ENCODE results near the gene GLRX3.

The GLRX3 gene

DNA sequence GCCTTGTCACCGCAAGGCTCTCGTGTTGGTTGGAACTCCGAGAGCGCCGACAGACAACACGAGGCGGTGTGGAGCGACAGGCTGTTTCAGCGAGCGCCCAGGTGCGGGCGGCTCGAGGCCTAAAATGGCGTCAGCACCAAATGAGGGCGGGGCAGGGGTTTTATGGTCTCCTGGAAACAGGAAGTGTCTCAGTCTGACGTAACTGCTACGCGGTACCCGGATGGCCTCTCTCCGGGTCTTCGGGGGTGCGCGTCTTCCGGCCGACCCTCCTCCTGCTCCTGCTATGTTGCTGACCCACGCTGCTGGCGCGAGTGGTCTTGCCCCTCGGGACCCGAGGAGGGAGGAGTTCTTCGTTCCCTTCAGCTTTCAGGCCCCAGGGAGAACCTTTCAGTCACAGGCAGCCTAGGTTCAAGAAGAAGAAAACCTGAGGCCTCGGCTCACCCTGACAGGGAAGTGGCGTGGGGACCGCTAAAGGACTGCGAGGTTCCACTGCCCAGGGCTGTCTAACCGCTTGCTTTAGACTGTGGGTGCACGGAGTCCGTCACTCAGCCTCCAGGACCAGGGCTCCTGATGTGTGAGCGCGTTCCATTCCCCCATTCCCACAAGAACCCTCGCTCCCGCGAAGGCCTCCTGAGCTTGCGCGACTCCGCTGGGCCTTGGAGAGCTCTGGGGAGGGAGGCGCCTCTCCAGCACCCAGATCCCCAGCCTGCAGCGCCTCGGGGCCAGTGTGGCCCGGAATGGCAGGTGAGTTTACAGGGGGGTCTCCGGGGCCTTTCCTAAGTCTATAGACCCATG lies 77.3 kb downstream of the GLRX3 start:
- no peak for TF ChIP-seq CTCF (IDR thresholded peaks at IDR 0.05; ENCODE audit: insufficient read depth, low read length, poor library complexity, severe bottlenecking)
- Histone ChIP-seq H3K27me3 (replicated peaks; ENCODE audit: control insufficient read depth, insufficient read depth, low read length) (no peaks in the 10 kb centered on the region), H3K36me3 (ENCODE audit: control insufficient read depth, insufficient read depth, low read length) (no peaks in the 10 kb centered on the region), H3K4me3 (replicated peaks; ENCODE audit: low read depth, low read length) (no peak overlapping the region)
- DNase-seq (ENCODE audit: extremely low read depth, insufficient read length) = no peak

DNA sequence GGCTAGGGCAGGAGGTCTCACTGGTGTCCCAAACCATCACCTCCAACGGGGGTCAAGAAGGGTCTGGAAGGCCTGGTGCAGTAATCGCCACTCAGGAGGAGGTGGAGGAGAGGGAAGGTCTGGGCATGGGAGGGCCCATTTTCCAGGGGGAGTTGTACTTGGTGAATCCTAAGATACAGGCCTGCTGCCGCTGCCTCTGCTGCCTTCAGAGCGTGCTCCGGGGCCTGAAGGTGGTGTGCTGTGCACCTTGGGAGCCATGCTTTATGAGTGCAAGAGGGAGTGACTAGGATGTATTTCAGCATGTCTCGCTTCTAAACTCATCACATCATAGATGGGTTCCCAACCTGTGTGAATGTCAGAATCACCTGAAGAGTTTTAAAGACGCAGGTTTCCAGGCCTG lies 78.2 kb downstream of the GLRX3 start:
- no peak for TF ChIP-seq CTCF (IDR thresholded peaks at IDR 0.05; ENCODE audit: insufficient read depth, low read length, poor library complexity, severe bottlenecking)
- no peaks in the 10 kb centered on the region for H3K27me3 ChIP-seq (replicated peaks; ENCODE audit: control insufficient read depth, insufficient read depth, low read length)
- no peak overlapping the region for H3K4me3 ChIP-seq (replicated peaks; ENCODE audit: low read depth, low read length)
- H3K36me3 ChIP-seq (ENCODE audit: control insufficient read depth, insufficient read depth, low read length) = no peaks in the 10 kb centered on the region
- DNase-seq (ENCODE audit: extremely low read depth, insufficient read length) = no peak

DNA sequence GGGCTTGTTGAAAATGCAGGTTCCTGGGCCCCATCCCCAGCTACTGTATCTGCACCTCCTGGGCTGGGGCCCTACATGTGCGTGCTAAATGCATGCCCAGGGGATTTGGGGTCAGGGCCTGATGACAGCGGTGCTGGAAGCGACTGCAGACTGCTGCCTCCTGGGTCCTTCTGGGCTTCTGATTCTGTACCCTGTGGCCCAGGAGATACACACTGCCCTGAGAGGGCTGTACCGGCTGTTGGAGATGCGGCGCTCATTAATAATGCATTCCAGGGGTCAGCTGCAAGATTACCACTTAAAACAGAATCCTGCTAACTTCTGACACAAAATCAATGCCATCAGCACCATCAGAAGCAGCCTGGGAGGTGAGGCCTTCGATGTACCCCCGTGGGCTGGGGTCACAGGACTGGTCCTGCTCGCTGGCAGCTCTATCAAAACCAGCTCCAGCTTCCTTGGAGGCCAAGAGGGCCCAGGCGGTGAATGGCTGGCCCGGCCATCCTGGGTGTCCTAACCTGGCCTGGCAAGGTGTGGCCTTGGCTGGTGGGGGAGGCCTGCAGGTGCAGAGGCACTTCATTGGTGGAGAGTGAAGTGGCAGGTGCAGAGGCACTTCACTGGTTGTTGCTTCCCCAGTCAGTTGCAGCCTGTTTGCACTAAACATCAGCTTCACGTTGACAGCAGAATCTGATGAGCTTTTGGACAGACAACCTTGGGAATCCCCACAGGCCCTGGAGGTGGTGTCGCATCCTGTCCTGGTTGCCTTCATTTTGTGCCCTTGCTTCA lies 79.2 kb downstream of the GLRX3 start:
- DNase-seq (ENCODE audit: extremely low read depth, insufficient read length) = no peak
- Histone ChIP-seq H3K36me3 (ENCODE audit: control insufficient read depth, insufficient read depth, low read length) (no peaks in the 10 kb centered on the region), H3K4me3 (replicated peaks; ENCODE audit: low read depth, low read length) (no peak overlapping the region), H3K27me3 (replicated peaks; ENCODE audit: control insufficient read depth, insufficient read depth, low read length) (no peaks in the 10 kb centered on the region)
- no peak for TF ChIP-seq CTCF (IDR thresholded peaks at IDR 0.05; ENCODE audit: insufficient read depth, low read length, poor library complexity, severe bottlenecking)

GRCh38 chr10:130215931-130216231 lies 79.7 kb downstream of the GLRX3 start:
- no peak for DNase-seq (ENCODE audit: extremely low read depth, insufficient read length)
- H3K4me3 ChIP-seq (replicated peaks; ENCODE audit: low read depth, low read length) = no peak overlapping the region
- no peaks in the 10 kb centered on the region for H3K36me3 ChIP-seq (ENCODE audit: control insufficient read depth, insufficient read depth, low read length)
- H3K27me3 ChIP-seq (replicated peaks; ENCODE audit: control insufficient read depth, insufficient read depth, low read length) = no peaks in the 10 kb centered on the region
- no peak for TF ChIP-seq CTCF (IDR thresholded peaks at IDR 0.05; ENCODE audit: insufficient read depth, low read length, poor library complexity, severe bottlenecking)

- Histone ChIP-seq H3K36me3 (ENCODE audit: control insufficient read depth, insufficient read depth, low read length) (no peaks in the 10 kb centered on the region), H3K27me3 (replicated peaks; ENCODE audit: control insufficient read depth, insufficient read depth, low read length) (no peaks in the 10 kb centered on the region), H3K4me3 (replicated peaks; ENCODE audit: low read depth, low read length) (no peak overlapping the region)
- no peak for TF ChIP-seq CTCF (IDR thresholded peaks at IDR 0.05; ENCODE audit: insufficient read depth, low read length, poor library complexity, severe bottlenecking)
- no peak for DNase-seq (ENCODE audit: extremely low read depth, insufficient read length)
These were observed 82.0 kb downstream of the GLRX3 start for GRCh38 chr10:130218181-130218641.

Data from GM06990 (cell line).